Colonic mucosa (tissue), 4 donors: ENCODE measurements around the gene TMEM178B. TPM values are rescaled to one million over a fixed set of nuclear protein-coding genes. Genes with fewer than 3 reads are reported as not detected.

Experiments used
- DNase-seq: peaks from one replicate; pipeline ENCODE4 v3.0.0-alpha.2; 2020
- H3K27ac ChIP-seq: fragments of 200-600 bp; one replicate; pipeline ENCODE4 v1.8.0; 2021
- H3K27me3 ChIP-seq: fragments of 200-600 bp; one replicate; pipeline ENCODE4 v1.8.0; 2021
- H3K36me3 ChIP-seq: fragments of 200-600 bp; one replicate; pipeline ENCODE4 v1.8.0; 2021
- H3K4me1 ChIP-seq: fragments of 200-600 bp; one replicate; pipeline ENCODE4 v1.8.0; 2021; ENCODE audit warnings: mild to moderate bottlenecking
- H3K4me3 ChIP-seq: fragments of 200-600 bp; one replicate; pipeline ENCODE4 v1.8.0; 2021
- H3K9ac ChIP-seq, 2 donors: one replicate each; pipeline ENCODE4 v1.7.0; 2013; ENCODE audit warnings: control low read depth in 2 of 2, low read depth in 2 of 2, low read length in 2 of 2
- H3K9me3 ChIP-seq: fragments of 200-600 bp; one replicate; pipeline ENCODE4 v1.8.0; 2021
- CTCF ChIP-seq: fragments of 200-600 bp; IDR thresholded peaks from one replicate; pipeline ENCODE4 v1.8.0; 2022; ENCODE audit warnings: antibody characterized with exemption, mild to moderate bottlenecking
- intact Hi-C: fragments of 100-400 bp; cut with DNase I; formaldehyde crosslinking; loops from one replicate; pipeline ENCODE4 v1.14.1; 2022
- total RNA-seq, 2 donors: library from RNA; stranded (reverse); fragmentation: NEBNext Ultra II Directional in 1 of 2; extraction: Animal tissue kit (Norgen Biotek cat#: 25700) in 1 of 2; gene quantifications; one replicate each; pipeline ENCODE4 v1.2.1, GENCODE V29; 2021
- donor health status: healthy.
- donor health status: DM: no; HTN: no; CAD: no.
- donor health status: DM: no; HTN: no; CAD: no.

The TMEM178B gene
- total RNA-seq, 2 donors from 2014 or later, result 0.17 to 1.1 TPM

DNA sequence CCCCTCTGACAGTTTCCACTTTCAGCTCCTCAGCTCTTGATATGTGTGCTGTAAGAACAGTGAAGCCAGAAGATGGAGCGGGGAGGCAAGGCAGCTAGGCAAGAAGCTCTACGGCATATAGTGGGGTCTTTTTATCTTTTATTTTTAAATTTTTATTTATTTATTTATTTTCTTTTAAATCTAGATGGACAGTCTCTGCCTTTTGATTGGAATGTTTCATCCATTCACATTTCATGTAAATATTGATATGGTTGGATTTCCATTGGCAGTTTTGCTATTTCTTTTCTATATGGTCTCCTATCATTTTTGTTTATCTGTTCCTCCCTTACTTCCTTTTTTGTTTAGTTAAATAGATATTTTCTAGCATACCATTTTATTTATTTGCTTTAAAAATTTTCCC lies 183.7 kb downstream of the TMEM178B start:
- TF ChIP-seq CTCF, result no peak
- Histone ChIP-seq H3K27me3 (no peaks in the 10 kb centered on the region), H3K4me3 (no peak overlapping the region), H3K9ac (no peak overlapping the region), H3K4me1 (no peaks in the 10 kb centered on the region), H3K9me3 (no peaks in the 10 kb centered on the region), H3K27ac (no peak overlapping the region), H3K36me3 (no peaks in the 10 kb centered on the region)
- no peak for DNase-seq
- intact Hi-C loops, result no loop called here

DNA sequence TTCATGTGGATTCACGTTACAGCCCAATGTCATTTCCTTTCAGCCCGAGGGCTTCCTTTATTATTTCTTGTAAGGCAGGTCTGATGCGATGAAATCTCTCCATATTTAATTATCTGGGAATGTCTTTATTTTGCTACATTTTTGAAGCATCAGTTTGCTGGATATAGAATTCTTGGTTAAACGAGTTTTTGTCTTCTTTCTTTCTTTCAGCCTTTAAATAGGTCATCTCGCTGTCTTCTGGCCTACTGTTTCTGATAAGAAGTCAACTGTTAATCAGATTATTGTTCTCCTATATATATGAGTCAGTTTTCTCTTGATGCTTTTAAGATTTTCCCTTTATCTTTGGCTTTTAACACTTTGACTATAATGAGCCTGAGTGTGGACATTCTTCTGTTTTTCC lies 184.7 kb downstream of the TMEM178B start:
- Histone ChIP-seq H3K27ac (no peak overlapping the region), H3K4me3 (no peak overlapping the region), H3K36me3 (no peaks in the 10 kb centered on the region), H3K9me3 (no peaks in the 10 kb centered on the region), H3K4me1 (no peaks in the 10 kb centered on the region), H3K27me3 (no peaks in the 10 kb centered on the region), H3K9ac (no peak overlapping the region)
- DNase-seq, result no peak
- intact Hi-C loops, result no loop called here
- TF ChIP-seq CTCF, result no peak

GRCh38 chr7:141262101-141263090 lies 188.5 kb downstream of the TMEM178B start:
- no peak for TF ChIP-seq CTCF
- Histone ChIP-seq H3K9ac (no peak overlapping the region), H3K36me3 (no peaks in the 10 kb centered on the region), H3K4me1 (no peaks in the 10 kb centered on the region), H3K27ac (no peak overlapping the region), H3K4me3 (no peak overlapping the region), H3K27me3 (no peaks in the 10 kb centered on the region), H3K9me3 (no peaks in the 10 kb centered on the region)
- intact Hi-C loops, result no loop called here
- no peak for DNase-seq

DNA sequence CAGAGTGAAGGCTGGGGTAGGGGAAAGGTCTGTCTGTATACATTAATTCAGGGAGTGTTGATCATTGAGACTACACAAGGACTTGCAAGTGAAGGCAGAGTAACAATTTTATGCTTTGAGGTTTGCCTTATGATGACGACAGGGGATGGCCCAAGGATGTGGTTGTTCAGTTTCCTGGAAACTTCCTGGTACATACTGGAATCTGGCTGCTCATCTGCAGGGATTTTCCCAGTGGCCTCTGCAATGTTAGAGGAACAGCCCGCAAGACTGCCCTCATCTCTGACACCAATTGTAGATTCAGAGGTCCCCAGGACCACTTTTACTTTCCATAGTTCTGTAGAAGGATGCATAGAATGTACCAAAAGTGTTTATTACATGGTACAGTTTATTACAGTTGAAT lies 189.6 kb downstream of the TMEM178B start:
- H3K27ac ChIP-seq, result no peak overlapping the region
- no peaks in the 10 kb centered on the region for H3K36me3 ChIP-seq
- DNase-seq, result no peak
- no peak overlapping the region for H3K9ac ChIP-seq
- no peaks in the 10 kb centered on the region for H3K9me3 ChIP-seq
- TF ChIP-seq CTCF, result no peak
- intact Hi-C loops, result no loop called here
- H3K4me1 ChIP-seq, result no peaks in the 10 kb centered on the region
- no peaks in the 10 kb centered on the region for H3K27me3 ChIP-seq
- H3K4me3 ChIP-seq, result no peak overlapping the region

DNA sequence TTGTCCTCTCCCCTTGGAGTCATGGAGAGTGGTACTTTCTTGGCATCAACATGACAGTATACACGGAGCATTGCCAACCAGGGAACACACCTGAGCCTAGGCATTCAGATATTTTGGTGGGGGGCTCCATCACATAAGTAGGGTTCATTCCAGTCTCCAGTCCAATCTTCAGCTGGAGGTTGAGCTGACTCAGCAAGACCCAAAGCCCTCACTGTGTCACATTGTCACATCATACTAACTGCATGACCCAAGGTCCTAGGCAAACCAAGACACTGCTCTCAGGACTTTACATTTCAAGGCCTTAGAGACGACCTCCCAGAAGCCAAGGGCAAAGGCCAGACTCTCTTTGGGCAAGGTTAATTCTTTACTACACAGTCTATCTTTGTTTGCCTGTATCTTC lies 190.1 kb downstream of the TMEM178B start:
- intact Hi-C loops, result no loop called here
- H3K9ac ChIP-seq, result no peak overlapping the region

More for the DNA sequence above, 190.1 kb downstream of the TMEM178B start:
- H3K4me3 ChIP-seq, result no peak overlapping the region
- H3K36me3 ChIP-seq, result no peaks in the 10 kb centered on the region
- H3K9me3 ChIP-seq, result no peaks in the 10 kb centered on the region
- no peak for DNase-seq
- no peak for TF ChIP-seq CTCF
- H3K4me1 ChIP-seq, result no peaks in the 10 kb centered on the region
- no peaks in the 10 kb centered on the region for H3K27me3 ChIP-seq
- H3K27ac ChIP-seq, result no peak overlapping the region
